Neural progenitor cell (in vitro differentiated cells): ENCODE data around the gene PCNX2. TPM values are rescaled to one million over a fixed set of nuclear protein-coding genes. Genes with fewer than 3 reads are reported as not detected.

Source experiments
- DNase-seq: peaks from one replicate; pipeline ENCODE4 v3.0.0-alpha.2; 2016; ENCODE audit warnings: low spot score
- H2AFZ ChIP-seq: fragments of 200-600 bp; sonication (generic); replicated peaks from 2 replicates; pipeline ENCODE4 v1.6.1; 2016; ENCODE audit warnings: antibody characterized with exemption
- H3F3A ChIP-seq: fragments of 200-600 bp; sonication (generic); 2 replicates; pipeline ENCODE4 v1.6.1; 2016; ENCODE audit warnings: antibody characterized with exemption, low read depth
- H3K27ac ChIP-seq: fragments of 200-600 bp; sonication (generic); 2 replicates; pipeline ENCODE4 v1.5.1; 2016; ENCODE audit warnings: mild to moderate bottlenecking
- H3K27me3 ChIP-seq: fragments of 200-600 bp; sonication (generic); 2 replicates; pipeline ENCODE4 v1.6.1; 2016; ENCODE audit warnings: mild to moderate bottlenecking, moderate library complexity
- H3K36me3 ChIP-seq: fragments of 200-600 bp; sonication (generic); 2 replicates; pipeline ENCODE4 v1.5.1; 2016
- H3K4me1 ChIP-seq: fragments of 200-600 bp; sonication (generic); 2 replicates; pipeline ENCODE4 v1.6.1; 2016; ENCODE audit warnings: mixed run types
- H3K4me2 ChIP-seq: fragments of 200-600 bp; sonication (generic); 2 replicates; pipeline ENCODE4 v1.6.1; 2016
- H3K4me3 ChIP-seq: fragments of 200-600 bp; sonication (generic); 2 replicates; pipeline ENCODE4 v1.5.1; 2016
- H3K79me2 ChIP-seq: fragments of 200-600 bp; sonication (generic); 2 replicates; pipeline ENCODE4 v1.6.1; 2016; ENCODE audit warnings: low read depth
- H3K9ac ChIP-seq: fragments of 200-600 bp; sonication (generic); 2 replicates; pipeline ENCODE4 v1.6.1; 2016
- H3K9me3 ChIP-seq: fragments of 200-600 bp; sonication (generic); 2 replicates; pipeline ENCODE4 v1.5.1; 2016; ENCODE audit warnings: low read depth
- H4K20me1 ChIP-seq: fragments of 200-600 bp; sonication (generic); 2 replicates; pipeline ENCODE4 v1.6.1; 2016; ENCODE audit warnings: low read depth
- H3K27ac Mint-ChIP-seq: 3 replicates; pipeline ENCODE4 v1.8.0; 2021; ENCODE audit warnings: mixed read lengths
- H3K27me3 Mint-ChIP-seq: 2 replicates; pipeline ENCODE4 v1.8.0; 2022; ENCODE audit warnings: low read depth, mild to moderate bottlenecking, inconsistent platforms, moderate library complexity, mixed read lengths; ENCODE audit not compliant: insufficient read depth
- H3K36me3 Mint-ChIP-seq: 3 replicates; pipeline ENCODE4 v1.8.0; 2021; ENCODE audit warnings: mixed read lengths
- H3K4me1 Mint-ChIP-seq: 3 replicates; pipeline ENCODE4 v1.8.0; 2021; ENCODE audit warnings: mixed read lengths
- H3K4me3 Mint-ChIP-seq: 3 replicates; pipeline ENCODE4 v1.8.0; 2021; ENCODE audit warnings: mild to moderate bottlenecking, moderate library complexity, mixed read lengths
- H3K9me3 Mint-ChIP-seq: 3 replicates; pipeline ENCODE4 v1.8.0; 2020; ENCODE audit warnings: mixed read lengths
- EZH2 ChIP-seq: fragments of 200-600 bp; sonication (generic); IDR thresholded peaks from 2 replicates; pipeline ENCODE4 v1.6.1; 2017; ENCODE audit warnings: antibody characterized with exemption, mild to moderate bottlenecking, moderate library complexity
- EZH2phosphoT487 ChIP-seq: fragments of 200-600 bp; sonication (generic); IDR thresholded peaks from 2 replicates; pipeline ENCODE4 v1.6.1; 2017; ENCODE audit warnings: antibody characterized with exemption
- total RNA-seq: library from RNA; depleted of rRNA; stranded (reverse); fragments of >200 nt; gene quantifications from 2 replicates; pipeline ENCODE4 v1.2.3, GENCODE V29; 2015; ENCODE audit warnings: low replicate concordance
- TF ChIP-seq, protein P1 (sequence below): fragments of 200-600 bp; sonication (generic); IDR thresholded peaks from 2 replicates; pipeline ENCODE4 v1.5.1; 2017; ENCODE audit warnings: antibody characterized with exemption, mild to moderate bottlenecking

PCNX2 gene
- total RNA-seq, 1 donor from 2014 or later = 30.8 TPM

DNA sequence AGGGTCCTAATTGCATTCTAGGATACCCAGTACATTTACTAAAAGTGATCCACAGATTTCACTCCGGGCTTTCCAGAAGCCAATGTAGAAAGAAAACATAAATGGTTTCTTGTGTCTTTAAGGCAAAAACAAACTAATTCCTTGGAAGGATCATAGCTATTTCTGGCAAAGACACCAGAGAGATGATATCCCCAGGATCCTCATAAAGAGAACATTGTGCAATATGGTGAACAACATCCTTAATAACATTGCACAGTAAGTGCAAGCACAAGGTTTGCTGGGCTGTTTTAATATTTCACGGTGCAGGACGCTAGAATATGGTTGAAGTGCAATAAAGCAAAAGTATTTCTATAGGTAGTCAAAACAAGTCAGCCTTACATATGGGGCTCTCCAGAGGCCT lies 262.2 kb downstream of the PCNX2 start:
- H3K9me3 ChIP-seq = no peaks in the 10 kb centered on the region
- H4K20me1 ChIP-seq = no peaks in the 10 kb centered on the region
- H3K4me2 ChIP-seq = no peak overlapping the region
- Mint-ChIP-seq H3K4me3 (no peak overlapping the region), H3K9me3 (no peaks in the 10 kb centered on the region), H3K4me1 (peaks cover 16% of the 10 kb centered on the region), H3K27me3 (peaks cover 4% of the 10 kb centered on the region), H3K27ac (no peak overlapping the region), H3K36me3 (no peaks in the 10 kb centered on the region)
- H3F3A ChIP-seq = no peaks in the 10 kb centered on the region
- no peaks in the 10 kb centered on the region for H3K36me3 ChIP-seq
- no peak for DNase-seq
- H3K79me2 ChIP-seq = no peaks in the 10 kb centered on the region
- H3K27ac ChIP-seq = no peak overlapping the region
- no peak overlapping the region for H2AFZ ChIP-seq
- no peaks in the 10 kb centered on the region for H3K27me3 ChIP-seq
- no peak overlapping the region for H3K4me3 ChIP-seq
- H3K9ac ChIP-seq = no peak overlapping the region
- TF ChIP-seq, protein P1, sequence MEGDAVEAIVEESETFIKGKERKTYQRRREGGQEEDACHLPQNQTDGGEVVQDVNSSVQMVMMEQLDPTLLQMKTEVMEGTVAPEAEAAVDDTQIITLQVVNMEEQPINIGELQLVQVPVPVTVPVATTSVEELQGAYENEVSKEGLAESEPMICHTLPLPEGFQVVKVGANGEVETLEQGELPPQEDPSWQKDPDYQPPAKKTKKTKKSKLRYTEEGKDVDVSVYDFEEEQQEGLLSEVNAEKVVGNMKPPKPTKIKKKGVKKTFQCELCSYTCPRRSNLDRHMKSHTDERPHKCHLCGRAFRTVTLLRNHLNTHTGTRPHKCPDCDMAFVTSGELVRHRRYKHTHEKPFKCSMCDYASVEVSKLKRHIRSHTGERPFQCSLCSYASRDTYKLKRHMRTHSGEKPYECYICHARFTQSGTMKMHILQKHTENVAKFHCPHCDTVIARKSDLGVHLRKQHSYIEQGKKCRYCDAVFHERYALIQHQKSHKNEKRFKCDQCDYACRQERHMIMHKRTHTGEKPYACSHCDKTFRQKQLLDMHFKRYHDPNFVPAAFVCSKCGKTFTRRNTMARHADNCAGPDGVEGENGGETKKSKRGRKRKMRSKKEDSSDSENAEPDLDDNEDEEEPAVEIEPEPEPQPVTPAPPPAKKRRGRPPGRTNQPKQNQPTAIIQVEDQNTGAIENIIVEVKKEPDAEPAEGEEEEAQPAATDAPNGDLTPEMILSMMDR = no peak
- no peak for TF ChIP-seq EZH2phosphoT487
- no peak for TF ChIP-seq EZH2
- H3K4me1 ChIP-seq = no peaks in the 10 kb centered on the region

- H3K27ac ChIP-seq = no peak overlapping the region
- no peaks in the 10 kb centered on the region for H4K20me1 ChIP-seq
- no peak overlapping the region for H3K27ac Mint-ChIP-seq
These were observed 262.6 kb downstream of the PCNX2 start for GRCh38 chr1:233032916-233033315.

DNA sequence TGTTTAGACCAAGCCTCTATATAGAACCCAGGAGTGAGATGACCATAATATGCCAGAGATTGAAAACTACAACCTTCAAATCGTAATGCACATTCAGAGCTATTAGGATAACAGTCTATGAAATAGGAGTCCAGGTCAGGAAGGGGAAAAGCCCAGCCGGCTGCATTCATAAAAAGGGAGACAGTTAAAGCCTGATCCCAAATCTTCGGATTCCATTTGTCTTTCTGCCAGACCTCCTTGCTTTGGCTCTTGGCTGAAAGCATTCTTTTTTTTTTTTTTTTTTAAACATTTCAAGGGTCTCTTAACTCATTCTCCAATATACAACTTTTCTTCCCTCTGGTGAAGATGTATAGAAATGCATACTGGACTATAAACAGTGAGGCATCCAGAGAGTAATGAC lies 264.0 kb downstream of the PCNX2 start:
- Histone ChIP-seq H3K4me1 (no peaks in the 10 kb centered on the region), H3K27me3 (no peaks in the 10 kb centered on the region), H3F3A (no peaks in the 10 kb centered on the region), H3K79me2 (no peaks in the 10 kb centered on the region), H3K4me3 (no peak overlapping the region), H2AFZ (no peak overlapping the region), H3K27ac (no peak overlapping the region), H4K20me1 (no peaks in the 10 kb centered on the region), H3K9me3 (no peaks in the 10 kb centered on the region), H3K36me3 (no peaks in the 10 kb centered on the region), H3K9ac (no peak overlapping the region), H3K4me2 (no peak overlapping the region)
- Mint-ChIP-seq H3K27me3 (peaks cover 4% of the 10 kb centered on the region), H3K27ac (no peak overlapping the region), H3K4me3 (no peak overlapping the region), H3K9me3 (no peaks in the 10 kb centered on the region), H3K36me3 (no peaks in the 10 kb centered on the region), H3K4me1 (peaks cover 7% of the 10 kb centered on the region)
- TF ChIP-seq EZH2 = no peak
- TF ChIP-seq, protein P1 = no peak
- TF ChIP-seq EZH2phosphoT487 = no peak
- DNase-seq = no peak

More at GRCh38 chr1:233032916-233033315, 262.6 kb downstream of the PCNX2 start:
- H3K9me3 ChIP-seq = no peaks in the 10 kb centered on the region
- H3K36me3 ChIP-seq = no peaks in the 10 kb centered on the region
- no peaks in the 10 kb centered on the region for H3F3A ChIP-seq
- no peaks in the 10 kb centered on the region for H3K27me3 ChIP-seq
- H3K9ac ChIP-seq = no peak overlapping the region
- no peak overlapping the region for H2AFZ ChIP-seq
- Mint-ChIP-seq H3K27me3 (peaks cover 4% of the 10 kb centered on the region), H3K4me1 (peaks cover 13% of the 10 kb centered on the region), H3K36me3 (no peaks in the 10 kb centered on the region), H3K4me3 (no peak overlapping the region), H3K9me3 (no peaks in the 10 kb centered on the region)
- TF ChIP-seq EZH2phosphoT487 (no peak), EZH2 (no peak)
- TF ChIP-seq, protein P1 = no peak
- no peaks in the 10 kb centered on the region for H3K79me2 ChIP-seq
- no peak overlapping the region for H3K4me3 ChIP-seq
- no peaks in the 10 kb centered on the region for H3K4me1 ChIP-seq
- DNase-seq = no peak
- H3K4me2 ChIP-seq = no peak overlapping the region
